C1 segment of cervical spinal cord (tissue), 14 donors: ENCODE data around the gene TATDN3.
"Not testable (repeated sequence)": the region's sequence is repeated elsewhere in the genome, so short reads cannot be mapped to it uniquely, and the experiment has no call there.

Source experiments
- DNase-seq, 14 donors: peaks; one replicate each; lab custom pipeline; 2025; lab: John Stamatoyannopoulos, UW

Gene TATDN3

GRCh38 chr1:212791676-212792395 is at the start of gene TATDN3, which contains the start of gene NSL1:
Gene TATDN3 (plus strand): TSS chr1:212791894. CDS start chr1:212791922, 28 bp downstream.
Gene NSL1 (minus strand): TSS chr1:212791777. CDS start chr1:212791763, 14 bp downstream.
- peak; percentile 20 to 96 (median 86) for DNase-seq

- DNase-seq, result no peak
These were observed 47.7 kb upstream of the TATDN3 start for GRCh38 chr1:212743901-212744475.

GRCh38 chr1:212745303-212745702 is 46.4 kb upstream of the TATDN3 start:
- DNase-seq, result no peak

- DNase-seq, result no peak
These were observed 45.1 kb upstream of the TATDN3 start for GRCh38 chr1:212746546-212746945.

GRCh38 chr1:212749821-212750535 is 41.7 kb upstream of the TATDN3 start:
- DNase-seq, result peak in 2 of 14 donors; percentile 11

GRCh38 chr1:212752252-212752933 is 39.3 kb upstream of the TATDN3 start:
- no peak for DNase-seq

GRCh38 chr1:212752934-212753497 is 38.7 kb upstream of the TATDN3 start:
- no peak for DNase-seq

- DNase-seq, result no peak
These were observed 37.9 kb upstream of the TATDN3 start for GRCh38 chr1:212753749-212754148.

- no peak for DNase-seq
These were observed 37.5 kb upstream of the TATDN3 start for GRCh38 chr1:212754193-212754592.

- peak in 10 of 14 donors; percentile 9 to 53 (median 22) for DNase-seq
These were observed 37.0 kb upstream of the TATDN3 start for GRCh38 chr1:212754680-212755079.

GRCh38 chr1:212759683-212760082 is 32.0 kb upstream of the TATDN3 start:
- no peak for DNase-seq

- no peak for DNase-seq
These were observed 31.4 kb upstream of the TATDN3 start for GRCh38 chr1:212760126-212760823.

GRCh38 chr1:212762234-212762633 is 29.5 kb upstream of the TATDN3 start:
- DNase-seq, result no peak

GRCh38 chr1:212762839-212763238 is 28.9 kb upstream of the TATDN3 start:
- no peak for DNase-seq

GRCh38 chr1:212764718-212765281 is 26.9 kb upstream of the TATDN3 start:
- DNase-seq, result not testable (repeated sequence)

GRCh38 chr1:212766825-212767224 is 24.9 kb upstream of the TATDN3 start:
- not testable (repeated sequence) for DNase-seq

GRCh38 chr1:212769459-212770167 is 22.1 kb upstream of the TATDN3 start:
- no peak for DNase-seq

- DNase-seq, result no peak
These were observed 20.4 kb upstream of the TATDN3 start for GRCh38 chr1:212771341-212771740.

- DNase-seq, result no peak
These were observed 18.7 kb upstream of the TATDN3 start for GRCh38 chr1:212773011-212773410.

GRCh38 chr1:212774584-212774983 is 17.1 kb upstream of the TATDN3 start:
- DNase-seq, result no peak
